Stimulated activated CD4-positive, alpha-beta T cell treated with anti-CD3 and anti-CD28 coated beads, TNF-alpha, amount 100 ng/mL, for 1 hour (primary cell): Measurements from ENCODE around the gene TPRKB.
A peak's percentile ranks its signal among the peaks of the same experiment; 100 is the strongest.
"Not testable (repeated sequence)": the region's sequence is repeated elsewhere in the genome, so short reads cannot be mapped to it uniquely, and the experiment has no call there.

Experiments used
- DNase-seq, 3 donors: peaks; one replicate each; pipeline ENCODE4 v3.0.0-alpha.2; 2020; ENCODE audit warnings: low read depth in 3 of 3, low spot score in 1 of 3

Gene TPRKB

DNA sequence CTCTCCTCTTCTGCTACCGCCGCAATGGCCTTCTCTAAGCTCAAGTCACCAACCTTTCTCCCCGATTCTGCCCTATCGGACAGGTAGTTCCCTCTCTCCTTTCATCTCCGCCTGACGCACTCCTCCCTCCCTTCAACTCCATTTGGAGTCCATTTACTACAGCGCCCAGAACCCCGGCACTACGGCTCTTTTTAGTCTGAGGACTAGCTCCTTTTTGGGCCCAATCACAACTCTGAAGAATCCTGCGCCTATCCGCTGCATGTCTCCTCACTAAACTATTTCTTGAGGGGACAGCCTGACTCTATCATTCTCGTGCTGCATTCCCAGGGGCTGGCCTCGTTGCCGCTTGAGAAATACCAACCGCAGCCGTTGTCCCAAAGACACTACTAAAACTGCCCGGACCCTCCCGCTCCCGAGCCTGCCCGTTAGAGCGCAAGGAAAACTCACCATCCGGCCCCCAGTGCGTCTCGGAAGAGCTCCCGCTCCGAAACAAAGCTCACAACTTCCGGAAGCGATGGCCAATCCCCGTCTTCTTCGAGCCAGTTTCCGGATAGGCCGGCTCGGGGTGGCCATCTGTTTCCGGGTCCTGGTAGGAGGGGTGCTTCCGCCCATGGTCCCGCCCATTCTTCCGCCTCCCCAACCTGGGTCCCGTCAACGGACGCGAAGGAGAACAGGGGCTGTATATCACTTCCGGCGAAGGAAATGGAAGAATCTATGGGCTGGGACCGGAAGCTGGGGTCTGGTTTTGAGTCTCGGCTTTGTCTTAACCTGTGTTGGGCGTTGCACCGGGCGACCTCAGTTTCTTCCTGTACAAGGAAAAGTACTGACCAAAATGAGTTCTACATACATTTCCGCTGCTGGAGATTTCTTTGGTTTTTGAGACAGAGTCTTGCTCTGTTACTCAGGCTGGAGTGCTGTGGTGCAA, at the start of gene TPRKB:
TPRKB (minus strand) TSS at position 491 of the 925 bp plus-strand sequence. CDS start 2,776 bp downstream, outside the sequence.
- DNase-seq, result peak; percentile 84 to 87 (median 87)

- DNase-seq, result not testable (repeated sequence)
These were observed 46.7 kb upstream of the TPRKB start, which contains the start of gene C2orf78 for GRCh38 chr2:73783883-73784282. Gene C2orf78 (plus strand): TSS chr2:73784183. CDS start chr2:73784310, 127 bp downstream.

DNA sequence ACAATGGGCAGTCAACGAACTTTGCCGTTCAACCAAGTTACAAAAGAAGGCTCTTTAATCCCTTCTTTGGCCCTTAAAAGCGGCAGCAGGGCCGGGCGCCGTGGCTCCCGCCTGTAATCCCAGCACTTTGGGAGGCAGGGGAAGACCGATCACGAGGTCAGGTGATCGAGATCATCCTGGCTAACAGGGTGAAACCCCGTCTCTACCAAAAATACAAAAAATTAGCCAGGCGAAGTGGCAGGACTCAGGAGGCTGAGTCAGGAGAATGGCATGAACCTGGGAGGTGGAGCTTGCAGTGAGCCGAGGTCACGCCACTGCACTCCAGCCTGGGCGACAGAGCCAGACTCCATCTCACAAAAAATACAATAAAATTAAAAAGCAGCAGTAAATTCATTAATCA, 46.3 kb upstream of the TPRKB start:
- DNase-seq, result not testable (repeated sequence)

DNA sequence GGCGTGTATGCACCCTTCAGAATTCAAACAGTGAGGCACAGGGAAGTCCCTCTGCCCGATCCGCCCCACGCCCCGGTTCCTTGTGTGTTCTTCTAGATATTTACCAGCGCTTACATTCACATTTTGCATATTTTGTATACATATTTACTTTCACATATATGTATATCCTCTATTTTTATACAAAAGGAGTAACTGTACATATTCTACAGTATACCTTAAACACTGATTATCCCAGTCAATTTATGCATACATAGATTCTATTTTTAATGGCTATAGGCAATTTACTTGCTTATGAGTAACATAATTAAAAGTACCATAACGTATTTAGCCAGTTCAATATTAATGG, 43.1 kb upstream of the TPRKB start:
- DNase-seq, result no peak

GRCh38 chr2:73779467-73780236, 42.5 kb upstream of the TPRKB start, which contains the start of gene DUSP11:
Gene DUSP11 (minus strand): TSS chr2:73780103. CDS start chr2:73779974, 129 bp downstream.
- peak; percentile 88 to 97 (median 91) for DNase-seq

DNA sequence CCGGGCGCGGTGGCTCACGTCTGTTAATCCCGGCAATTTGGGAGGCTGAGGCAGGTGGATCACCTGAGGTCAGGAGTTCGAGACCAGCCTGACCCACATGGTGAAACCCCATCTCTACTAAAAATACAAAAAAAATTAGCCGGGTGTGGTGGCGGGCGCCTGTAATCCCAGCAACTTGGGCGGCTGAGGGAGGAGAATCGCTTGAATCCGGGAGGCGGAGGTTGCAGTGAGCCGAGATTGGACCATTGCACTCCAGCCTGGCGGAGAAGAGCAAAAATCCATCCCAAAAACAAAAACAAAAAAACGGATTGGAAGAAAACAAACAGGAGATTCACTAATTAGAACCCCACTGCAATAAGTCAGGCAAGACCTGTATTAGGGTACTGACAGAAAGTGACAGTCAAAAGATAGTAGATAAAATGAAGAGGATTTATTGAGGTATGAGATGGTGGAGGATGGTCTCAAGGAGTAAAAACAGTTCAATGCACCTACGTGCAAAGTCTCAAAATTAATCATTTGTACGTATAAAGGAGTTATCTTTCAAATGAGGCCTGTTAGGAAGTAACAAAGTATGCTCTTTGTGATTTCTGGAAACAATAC, 41.8 kb upstream of the TPRKB start:
- DNase-seq, result not testable (repeated sequence)

DNA sequence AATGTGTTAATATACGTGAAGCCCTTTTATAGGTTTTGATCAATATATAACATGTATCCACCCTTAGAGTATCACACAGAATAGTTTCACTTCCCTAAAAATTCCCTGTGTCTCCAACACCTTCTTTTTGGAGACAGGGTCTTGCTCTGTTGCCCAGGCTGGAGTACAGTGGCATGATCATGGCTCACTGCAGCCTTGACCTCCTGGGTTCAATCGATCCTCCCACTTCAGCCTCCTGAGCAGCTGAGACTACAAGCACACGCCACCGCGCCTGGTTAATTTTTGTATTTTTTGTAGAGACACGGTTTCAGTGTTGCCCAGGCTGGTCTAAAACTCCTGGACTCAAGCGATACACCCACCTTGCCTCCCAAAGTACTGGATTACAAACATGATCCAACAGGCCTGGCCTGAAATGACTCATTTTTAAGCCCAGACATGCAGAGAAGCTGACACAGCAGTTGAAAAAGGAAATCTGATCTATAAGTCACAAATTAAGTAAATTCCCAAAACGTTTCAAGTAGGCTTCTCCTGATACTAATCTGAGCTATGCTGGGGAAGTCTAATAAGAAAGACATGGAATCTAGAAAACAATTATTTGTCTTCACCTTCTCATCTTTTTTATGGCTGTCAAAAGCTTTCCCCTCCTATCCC, 39.8 kb upstream of the TPRKB start:
- DNase-seq, result no peak

DNA sequence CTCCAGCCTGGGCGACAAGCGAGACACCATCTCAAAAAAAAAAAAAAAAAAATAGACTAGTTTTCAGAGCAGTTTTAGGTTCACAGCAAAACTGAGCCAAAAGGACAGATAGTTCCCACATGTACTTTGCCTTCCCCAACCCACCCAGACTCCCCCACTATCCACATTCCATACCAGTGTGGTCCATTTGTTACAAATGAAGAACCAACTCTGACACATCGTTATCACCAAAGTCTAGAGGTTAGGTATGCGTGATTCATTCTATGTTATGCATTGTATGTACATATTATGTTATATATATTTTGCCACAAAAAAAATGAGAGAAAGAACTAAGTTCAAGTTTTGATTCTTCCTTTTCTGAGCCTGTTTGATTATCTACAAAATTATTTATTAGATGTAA, 39.2 kb upstream of the TPRKB start:
- DNase-seq, result no peak

GRCh38 chr2:73772819-73773218, 35.7 kb upstream of the TPRKB start:
- DNase-seq, result no peak

- DNase-seq, result no peak
These were observed 33.6 kb upstream of the TPRKB start for GRCh38 chr2:73770725-73771124.

DNA sequence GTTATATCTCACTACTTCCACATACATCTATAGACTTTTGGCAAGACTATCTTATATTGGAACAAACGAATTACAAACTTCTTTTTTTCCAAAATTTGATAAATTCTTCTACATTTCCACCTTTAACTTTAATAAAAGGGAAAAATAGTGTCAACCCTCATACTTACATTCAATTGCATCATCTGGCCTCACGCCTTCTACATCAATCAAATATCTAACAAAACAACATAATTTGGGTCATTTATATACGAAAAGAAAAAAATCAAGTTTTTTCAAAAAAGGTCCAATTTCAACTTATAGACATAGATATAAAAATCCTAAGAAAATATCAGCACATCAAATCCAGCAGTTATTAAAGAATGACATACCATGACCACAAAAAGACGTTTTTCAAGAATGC, 29.8 kb upstream of the TPRKB start:
- DNase-seq, result no peak

DNA sequence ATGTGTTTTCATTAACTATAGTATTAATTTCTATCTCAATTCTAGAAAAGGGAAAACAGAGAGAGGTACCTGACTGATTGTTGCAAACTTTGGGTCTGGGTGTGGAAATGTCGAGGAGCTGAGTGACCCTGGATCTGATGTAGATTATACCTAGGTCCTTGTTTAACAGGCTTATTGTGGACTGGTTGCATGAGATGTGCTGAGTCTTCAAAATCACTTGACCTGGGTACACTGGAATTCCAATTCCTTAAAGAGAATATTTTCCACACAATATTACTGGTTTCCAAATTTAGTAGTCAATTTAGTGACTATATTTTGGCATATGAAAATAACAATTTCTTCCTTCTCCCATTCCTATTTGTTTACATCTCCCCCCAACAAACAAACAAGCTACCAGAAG, 29.2 kb upstream of the TPRKB start:
- DNase-seq, result no peak

GRCh38 chr2:73764945-73765344, 27.8 kb upstream of the TPRKB start:
- DNase-seq, result no peak

DNA sequence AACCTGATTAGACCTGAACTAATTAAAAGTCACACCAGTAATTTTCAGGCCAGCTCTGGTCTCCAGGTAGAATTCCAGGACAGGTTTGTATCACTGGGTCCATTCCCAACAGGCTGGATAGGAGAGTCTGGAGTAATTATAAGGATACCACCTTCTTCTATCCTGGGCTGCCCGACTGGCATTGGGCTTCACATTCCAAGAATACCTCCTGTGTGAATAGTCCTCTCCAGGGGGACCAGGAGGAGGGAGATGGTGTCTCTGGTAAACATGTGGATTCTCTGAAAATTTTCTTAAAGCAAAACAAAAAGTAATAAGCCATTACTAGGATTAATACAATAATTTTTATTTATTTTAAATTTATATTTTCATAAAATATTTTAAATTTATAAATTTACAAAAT, 25.4 kb upstream of the TPRKB start:
- no peak for DNase-seq

- DNase-seq, result no peak
These were observed 22.8 kb upstream of the TPRKB start for GRCh38 chr2:73759904-73760303.

DNA sequence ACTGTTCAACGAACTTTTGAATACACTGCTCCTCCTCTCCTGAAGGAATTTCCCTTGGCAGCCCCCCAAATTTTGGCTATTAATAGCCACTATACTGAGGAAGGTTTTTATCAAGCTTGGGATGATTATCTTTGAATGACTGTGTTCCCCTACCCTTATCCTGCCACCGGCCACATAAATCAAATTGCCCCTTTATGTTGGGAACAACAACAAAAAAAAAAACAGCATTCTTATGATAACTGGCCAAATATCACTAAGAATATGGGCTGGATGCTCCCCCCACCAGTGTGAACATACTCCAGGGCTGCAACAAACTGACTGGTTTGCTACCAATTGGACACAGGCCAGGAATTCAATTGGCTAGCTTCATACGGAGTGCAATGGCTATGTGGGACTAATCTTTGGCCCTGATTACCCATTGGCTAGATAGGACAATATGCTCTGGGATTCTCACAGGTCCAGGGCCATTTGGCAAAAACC, 22.2 kb upstream of the TPRKB start:
- DNase-seq, result no peak

- not testable (repeated sequence) for DNase-seq
These were observed 17.2 kb upstream of the TPRKB start for GRCh38 chr2:73754332-73754731.

DNA sequence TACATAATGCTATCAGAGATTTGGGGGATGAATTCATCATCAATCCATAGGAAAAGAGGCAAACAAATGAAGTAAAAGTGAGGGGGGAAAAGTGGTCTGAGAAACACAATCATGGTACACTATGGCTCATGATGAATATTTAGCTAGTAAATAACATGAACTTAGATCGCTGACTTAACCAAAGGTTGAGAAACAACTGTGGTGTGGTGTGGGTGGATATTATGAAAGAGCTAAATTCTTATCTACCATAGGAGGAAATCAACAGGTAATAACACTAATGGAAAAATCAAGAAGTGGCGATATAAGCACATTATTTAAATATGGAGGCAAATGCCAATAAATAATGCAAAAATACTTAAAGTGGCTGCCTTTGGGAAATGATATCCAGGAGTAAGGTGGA, 12.2 kb upstream of the TPRKB start:
- DNase-seq, result no peak

- DNase-seq, result no peak
These were observed 9.7 kb upstream of the TPRKB start for GRCh38 chr2:73746877-73747208.

DNA sequence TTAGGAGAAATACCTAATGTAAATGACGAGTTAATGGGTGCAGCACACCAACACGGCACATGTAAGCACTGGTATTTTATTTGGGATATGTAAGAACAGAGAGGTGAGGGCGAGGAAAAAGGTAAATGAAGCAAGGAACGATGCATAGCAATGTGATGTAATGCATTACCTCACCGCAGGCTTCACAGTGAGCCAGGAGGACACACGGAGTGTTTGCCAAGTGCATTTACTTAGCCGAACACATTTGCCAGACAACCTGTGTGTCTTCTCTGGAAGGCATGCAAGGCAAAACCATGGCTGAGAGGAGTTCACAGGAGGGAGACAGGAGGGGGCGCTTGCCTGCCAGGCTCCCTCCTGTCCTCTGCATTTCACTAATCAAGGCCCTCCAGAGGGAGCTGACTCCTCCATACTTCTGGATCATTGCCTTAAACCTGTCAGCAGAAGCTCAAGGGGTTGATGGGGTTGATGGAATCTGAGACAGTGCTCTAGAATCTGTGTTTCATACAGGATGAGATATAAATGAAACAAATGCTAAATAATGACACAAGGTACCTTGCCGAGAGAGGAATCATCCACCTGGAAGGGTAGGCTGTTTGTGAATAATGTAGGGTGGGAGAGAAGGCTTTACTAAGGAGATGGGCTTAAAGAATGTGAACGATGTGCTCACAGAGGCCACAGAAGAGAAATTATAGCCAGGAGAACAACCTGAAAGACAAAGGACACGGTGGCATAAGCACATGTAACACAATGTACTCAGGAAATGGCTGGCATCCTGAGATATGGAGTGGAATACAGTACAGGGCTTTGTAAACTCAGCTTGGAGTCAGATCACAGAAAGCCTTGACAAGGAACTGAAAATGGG, 9.1 kb upstream of the TPRKB start:
- no peak for DNase-seq
